HG02759 (cell line): ENCODE measurements around the gene CARD9.
"Not testable (repeated sequence)": the region's sequence is repeated elsewhere in the genome, so short reads cannot be mapped to it uniquely, and the experiment has no call there.

Experiments used
- ATAC-seq: cut with Tn5 transposase; IDR thresholded peaks from one replicate; pipeline ENCODE4 v1.9.1; 2021; ENCODE audit warnings: mild to moderate bottlenecking, moderate library complexity; ENCODE audit not compliant: unreplicated experiment

CARD9 gene

DNA sequence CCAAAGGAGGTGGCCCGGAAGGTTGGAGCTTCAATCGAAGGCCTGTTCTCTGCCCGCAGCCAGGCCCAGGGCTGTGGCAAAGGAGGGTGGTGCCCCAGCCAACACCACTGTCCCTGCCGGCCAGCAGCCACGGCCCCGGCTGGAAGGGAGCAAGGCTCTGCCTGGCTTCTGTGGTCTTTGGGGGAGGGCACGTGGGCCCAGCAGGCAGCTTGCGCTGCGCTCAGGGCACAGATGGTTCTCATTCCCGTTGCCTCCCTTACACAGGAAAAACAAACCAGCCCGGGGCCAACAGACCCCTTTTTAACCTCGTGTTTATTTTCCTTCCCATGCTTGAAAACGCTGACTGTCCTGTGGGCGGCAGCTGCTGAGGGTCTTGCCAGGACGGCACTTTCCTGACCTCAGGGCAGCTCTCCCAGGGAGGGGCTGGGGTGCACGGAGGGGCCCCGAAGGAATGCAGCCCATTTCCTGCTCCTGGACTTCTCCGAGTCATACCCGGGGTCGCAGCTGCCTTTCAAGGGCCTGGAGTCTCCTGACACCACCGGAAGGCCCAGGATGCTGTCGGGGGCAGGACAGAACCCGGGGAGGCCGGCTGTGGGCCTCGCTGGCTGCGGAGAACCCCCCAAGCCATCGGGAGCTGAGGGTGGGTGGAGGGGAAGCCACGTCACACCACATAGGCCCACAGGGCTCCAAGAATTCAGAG lies 47.3 kb downstream of the CARD9 start:
- ATAC-seq, result no peak

DNA sequence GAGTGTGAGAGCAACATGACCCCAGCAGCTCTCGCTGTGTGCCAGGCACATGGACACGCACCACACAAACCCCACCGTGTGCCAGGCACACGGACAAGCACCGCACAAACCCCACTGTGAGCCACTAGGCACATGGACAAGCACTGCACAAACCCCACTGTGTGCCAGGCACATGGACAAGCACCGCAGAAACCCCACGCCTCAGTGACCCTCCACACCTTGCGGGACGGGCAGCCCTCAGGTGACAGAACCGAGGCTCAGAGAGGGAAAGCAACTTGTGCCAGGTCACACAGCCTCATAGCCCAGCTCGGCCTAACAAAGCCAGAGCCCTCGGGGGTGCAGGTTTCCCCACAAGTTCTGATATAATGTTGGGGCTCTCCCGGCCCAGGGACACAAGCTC lies 48.1 kb downstream of the CARD9 start:
- no peak for ATAC-seq

DNA sequence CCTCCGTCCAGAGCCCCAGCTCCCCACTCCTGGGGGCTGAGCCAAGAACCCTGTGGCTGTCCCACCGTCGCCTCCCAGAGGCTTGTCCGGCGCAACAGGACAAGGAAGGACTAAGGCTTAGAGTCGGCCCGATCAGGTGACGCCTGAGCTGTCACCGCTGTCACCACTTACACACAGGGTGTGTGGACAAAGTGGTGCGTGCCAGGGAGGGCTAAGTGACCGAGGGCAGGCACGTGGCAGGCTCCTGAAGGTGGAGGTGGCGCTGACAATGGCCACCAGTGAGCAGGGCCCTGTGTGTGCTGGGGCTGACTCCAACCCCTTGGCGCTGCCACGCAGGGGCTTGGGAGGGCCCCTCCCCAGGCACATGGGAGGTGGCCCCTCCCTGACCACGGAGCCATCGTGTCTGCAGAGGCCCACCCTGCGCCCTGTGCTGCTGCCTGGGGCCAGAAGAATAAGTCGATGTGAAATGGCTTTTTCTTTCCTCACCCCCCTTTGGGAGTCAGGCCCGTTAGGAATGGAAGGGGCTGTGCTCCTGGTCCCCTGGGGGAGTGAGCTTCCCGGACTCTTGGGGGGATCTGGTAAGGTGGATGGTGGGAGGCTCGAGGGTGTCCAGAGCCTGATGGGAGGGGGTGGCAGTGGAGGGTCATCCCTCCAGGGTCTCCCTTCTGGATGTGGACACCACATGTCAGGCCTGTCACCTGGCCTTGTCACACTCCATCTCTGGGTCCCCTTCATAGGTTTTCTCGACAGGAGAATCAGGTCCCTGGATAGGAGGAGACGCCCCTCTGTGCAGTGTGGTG lies 48.8 kb downstream of the CARD9 start:
- no peak for ATAC-seq

DNA sequence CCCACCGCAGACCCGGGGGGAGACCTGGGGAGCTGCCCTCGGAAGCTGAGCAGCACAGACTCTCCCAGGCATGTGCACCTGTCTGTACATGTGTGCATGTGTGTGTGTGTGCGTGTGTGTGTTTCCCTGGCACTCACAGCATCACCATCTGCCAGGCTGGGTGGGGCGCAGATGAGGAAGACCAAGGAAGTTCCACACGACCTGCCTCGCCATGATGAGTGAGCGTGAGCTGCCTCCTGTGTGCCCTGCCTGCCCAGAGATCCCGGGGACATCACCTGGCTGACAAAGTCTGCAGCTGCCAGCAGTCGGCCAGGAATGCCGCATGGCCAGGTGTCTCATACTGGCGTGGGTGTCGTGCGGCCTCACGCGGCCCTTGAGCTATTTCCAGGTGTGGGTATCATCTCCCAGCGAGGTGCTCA lies 50.1 kb downstream of the CARD9 start:
- ATAC-seq, result no peak

DNA sequence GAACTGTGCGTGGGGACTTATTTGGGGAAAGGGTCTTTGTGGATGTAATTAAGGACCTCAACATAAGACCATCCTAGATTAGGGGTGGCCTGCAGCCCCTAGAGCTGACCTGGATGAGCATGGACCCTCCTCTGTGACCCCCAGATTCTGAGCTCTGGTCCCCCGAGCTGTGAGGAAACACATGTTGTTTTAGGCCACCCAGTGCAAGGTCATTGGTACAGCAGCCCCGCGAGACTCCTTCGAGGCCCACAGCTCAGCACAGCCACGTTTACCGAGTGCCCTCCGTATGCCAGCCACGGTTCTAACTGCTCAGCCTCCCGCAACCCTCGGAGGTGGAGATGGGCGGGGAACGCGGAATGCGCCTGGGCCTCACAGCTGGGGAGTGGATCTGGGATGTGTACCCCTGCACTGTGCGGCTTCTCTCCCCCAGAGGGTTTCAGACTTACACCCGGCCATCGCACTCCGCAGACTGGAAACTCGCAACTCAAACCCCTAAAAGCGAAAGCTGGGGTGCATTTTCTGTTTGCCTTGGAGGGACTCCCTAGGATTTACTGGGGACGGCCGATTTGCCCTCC lies 50.6 kb downstream of the CARD9 start:
- no peak for ATAC-seq

DNA sequence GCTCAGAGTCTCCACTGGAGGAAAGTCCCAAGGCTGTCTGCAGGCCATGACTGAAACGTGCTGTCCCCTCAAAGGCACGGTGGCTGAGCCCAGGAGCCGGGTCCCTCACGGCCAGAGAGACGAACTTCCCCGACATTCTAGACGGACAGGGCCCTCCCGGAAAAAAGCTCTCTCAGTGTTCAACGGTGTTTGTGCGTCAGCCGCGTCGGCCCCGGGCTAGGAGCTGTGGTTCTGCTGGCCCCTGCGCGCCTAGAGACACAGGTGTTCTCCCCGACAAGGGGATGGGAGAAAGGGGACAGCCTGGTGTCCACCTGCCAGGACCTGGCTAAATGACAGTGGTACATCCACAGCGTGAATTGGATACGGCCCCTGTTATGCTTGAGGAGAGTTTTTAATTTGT lies 51.9 kb downstream of the CARD9 start:
- no peak for ATAC-seq

DNA sequence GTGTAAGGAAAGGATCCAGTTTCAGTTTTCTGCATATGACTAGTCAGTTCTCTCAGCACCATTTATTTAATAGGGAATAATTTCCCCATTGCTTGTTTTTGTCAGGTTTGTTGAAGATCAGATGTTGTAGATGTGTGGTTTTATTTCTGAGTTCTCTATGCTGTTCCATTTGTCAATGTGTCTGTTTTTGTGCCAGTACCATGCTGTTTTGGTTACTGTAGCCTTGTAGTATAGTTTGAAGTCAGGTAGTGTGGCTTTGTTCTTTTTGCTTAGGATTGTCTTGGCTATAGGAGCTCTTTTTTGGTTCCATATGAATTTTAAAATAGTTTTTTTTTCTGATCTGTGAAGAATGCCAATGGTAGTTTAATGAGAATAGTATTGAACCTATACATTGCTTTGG lies 52.5 kb downstream of the CARD9 start:
- not testable (repeated sequence) for ATAC-seq

DNA sequence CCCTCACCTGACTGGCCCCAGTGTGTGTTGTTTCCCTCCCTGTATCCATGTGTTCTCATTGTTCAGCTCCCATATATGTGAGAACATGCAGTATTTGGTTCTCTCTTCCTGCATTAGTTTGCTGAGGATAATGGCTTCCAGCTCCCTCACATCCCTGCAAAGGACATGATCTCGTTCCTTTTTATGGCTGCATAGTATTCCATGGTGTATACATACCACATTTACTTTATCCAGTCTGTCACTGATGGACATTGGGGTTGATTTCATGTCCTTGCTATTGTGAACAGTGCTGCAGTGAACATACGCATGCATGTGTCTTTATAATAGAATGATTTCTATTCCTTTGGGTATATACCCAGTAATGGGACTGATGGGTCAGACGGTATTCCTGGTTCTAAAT lies 53.5 kb downstream of the CARD9 start:
- not testable (repeated sequence) for ATAC-seq

DNA sequence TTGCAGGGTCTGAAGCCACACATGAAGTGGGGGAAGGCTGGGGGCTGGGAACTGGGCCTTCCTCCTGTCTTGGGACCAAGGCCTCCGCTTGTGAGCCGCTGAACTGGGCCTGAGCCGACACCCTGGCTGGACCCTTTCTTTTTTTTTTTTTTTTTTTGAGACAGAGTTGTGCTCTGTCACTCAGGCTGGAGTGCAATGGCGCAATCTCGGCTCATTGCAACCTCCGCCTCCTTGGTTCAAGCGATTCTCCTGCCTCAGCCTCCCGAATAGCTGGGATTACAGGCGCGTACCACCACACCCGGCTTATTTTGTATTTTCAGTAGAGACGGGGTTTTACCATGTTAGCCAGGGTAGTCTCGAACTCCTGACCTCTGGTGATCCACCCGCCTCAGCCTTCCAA lies 54.2 kb downstream of the CARD9 start:
- not testable (repeated sequence) for ATAC-seq

DNA sequence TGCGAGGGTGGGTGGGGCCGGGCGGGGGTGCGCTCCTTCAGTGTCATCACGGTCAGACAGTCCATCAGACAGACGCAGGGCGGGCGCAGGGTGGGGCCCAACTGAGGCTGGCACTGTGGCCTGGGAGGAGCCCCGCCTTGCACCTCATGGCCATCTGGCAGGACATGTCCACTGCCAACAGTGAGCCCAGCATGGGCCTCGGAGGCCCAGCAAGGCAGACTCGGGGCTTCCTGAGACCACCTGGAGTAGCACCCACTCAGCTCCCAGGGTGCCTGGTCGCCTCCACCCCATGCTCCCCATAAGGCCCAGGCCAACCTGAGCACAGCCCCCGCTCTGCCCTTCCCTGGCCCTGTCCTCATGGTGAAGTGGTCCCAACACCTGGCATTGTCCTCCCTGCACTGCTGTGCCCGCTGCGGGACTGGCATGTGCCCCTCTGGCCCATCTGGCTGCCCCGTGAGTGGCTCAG lies 54.7 kb downstream of the CARD9 start:
- no peak for ATAC-seq

DNA sequence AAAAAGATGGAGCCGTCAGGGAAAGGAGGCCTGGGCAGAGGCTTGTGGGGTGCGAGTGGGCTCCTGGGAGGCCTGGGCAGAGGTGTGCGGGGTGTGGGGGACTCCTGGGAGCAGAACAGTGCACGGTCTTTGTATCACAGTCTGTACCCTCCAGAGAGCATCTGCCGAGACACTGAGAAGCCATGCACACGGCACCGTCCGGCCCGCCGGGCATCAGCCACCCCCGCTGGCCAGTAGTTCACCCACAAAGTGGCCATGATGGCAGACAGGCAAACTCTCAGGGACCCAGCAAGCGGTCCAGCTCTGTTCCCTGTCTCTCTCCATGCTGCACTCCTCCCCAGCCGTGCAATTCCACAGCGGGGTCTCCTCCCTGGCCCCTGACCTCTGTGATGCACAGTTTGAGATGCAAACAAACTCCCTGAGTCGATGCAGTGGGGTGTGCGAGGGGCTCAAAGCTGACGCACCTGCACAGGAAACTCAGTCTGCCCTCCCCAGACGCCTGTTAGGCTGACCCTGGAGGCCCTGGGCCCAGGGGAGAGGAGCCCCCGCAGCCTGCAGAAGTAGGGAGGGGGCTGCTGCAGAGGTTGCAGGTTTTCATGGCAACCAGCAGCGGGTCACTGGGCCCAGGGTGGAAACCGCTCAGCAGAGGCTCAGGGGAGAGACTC lies 55.2 kb downstream of the CARD9 start:
- ATAC-seq, result no peak

DNA sequence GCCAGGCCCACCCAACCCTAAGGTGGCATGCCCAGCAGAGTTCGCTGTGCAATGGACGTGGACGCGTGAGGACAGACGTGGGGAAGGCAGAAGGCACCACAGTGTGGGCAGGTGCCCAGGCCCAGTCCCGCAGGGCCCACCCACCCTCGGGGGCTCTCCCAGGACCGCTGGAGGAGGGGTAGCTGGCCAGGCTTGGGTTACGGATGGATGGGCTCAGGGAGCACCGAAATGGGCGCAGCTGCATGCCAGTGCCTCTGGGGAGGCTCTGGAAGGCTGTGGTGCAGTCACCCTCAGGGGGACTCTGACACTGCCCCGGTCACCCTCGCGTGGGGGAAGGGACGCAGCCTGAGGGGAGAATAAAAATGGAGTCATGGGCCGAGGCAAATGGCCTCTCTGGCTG lies 55.8 kb downstream of the CARD9 start:
- ATAC-seq, result no peak

DNA sequence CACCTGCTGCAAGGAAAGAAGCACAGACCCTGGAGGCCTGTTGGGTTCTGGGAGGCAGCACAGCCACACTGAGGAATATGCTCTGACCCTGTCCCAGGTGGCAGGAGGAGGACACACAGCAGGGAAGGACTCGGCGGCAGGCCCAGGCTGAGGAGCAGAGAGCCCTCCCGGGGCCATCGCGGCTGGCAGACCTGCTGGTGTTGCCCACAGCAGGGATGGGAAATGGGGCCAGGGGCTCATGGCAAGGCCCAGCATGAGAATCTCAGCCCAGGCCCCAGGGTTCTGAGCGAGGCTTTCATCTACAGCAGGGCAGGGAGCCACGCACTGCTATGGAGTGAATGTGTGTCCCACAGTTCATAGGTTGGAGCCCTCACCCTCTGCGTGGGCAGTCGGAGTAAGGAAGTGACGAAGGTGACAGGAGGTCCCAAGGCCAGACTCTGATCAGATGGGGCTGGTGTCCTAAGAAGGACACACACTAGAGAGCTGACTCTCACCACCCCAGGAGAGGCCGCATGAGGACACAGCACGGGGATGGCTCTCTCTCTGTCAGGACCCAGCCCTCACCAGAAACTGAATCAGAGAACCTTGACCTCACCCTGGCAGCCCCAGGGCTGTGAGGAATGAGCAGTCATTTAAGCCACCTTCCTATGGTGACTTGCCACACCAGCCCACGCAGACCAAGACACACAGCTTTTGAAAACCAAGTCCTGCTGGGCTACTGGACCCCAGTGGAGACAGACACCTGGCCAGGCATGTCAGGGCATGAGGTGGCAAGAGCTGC lies 56.4 kb downstream of the CARD9 start:
- no peak for ATAC-seq

DNA sequence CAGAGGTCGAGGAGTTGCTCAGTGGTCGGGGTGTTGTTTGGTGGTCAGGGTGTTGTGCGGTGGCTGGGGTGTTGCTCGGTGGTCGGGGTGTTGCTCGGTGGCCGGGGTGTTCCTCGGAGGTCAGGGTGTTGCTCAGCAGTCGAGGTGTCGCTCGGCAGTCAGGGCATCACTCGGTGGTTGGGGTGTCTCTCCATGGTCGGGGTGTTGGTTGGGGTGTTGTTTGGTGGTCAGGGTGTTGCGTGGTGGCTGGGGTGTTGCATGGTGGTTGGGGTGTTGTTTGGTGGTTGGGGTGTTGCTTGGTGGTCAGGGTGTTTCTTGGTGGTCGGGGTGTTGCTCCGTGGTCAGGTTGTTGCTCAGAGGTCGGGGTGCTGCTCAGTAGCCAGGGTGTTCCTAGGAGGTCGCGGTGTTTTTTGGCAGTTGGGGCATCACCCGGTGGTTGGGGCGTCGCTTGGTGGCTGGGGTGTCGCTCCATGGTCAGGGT lies 57.2 kb downstream of the CARD9 start:
- no peak for ATAC-seq

DNA sequence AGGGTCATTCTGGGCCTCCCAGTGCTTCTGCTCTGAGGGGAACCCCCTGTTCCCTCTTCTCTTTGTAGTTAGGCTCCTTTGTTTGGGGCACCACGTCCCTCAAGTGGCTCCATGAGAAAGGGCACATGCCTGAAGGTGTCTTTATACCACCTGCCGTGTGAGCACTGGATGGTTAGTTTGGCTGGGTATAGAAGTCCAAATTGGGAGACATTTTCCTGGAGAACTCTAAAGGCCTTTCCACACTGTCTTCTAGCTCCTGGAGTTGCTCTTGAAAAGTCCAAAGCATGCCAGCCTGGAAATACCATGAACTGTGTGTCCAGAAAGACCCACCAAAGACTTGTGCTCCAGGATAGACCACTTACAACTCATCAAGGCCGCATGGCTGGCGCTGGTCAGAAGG lies 58.5 kb downstream of the CARD9 start:
- ATAC-seq, result no peak

DNA sequence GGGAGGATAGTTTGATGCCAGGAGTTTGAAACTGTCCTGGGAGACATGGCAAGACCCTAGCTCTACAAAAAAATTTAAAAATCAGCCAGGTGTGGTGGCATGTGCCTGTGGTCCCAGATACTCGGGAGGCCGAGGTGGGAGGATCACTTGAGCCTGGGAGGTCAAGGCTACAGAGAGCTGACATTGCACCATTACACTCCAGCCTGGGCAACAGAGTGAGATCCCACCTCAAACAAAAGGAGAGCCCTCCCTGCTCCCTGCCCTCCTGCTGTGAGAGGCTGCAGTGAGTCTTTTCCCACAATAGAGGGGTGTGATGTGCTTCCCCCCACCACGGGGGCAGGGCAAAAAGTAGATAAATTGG lies 59.4 kb downstream of the CARD9 start:
- ATAC-seq, result no peak
